Measurements from ENCODE around the gene RLIM. TPM values are rescaled to one million over a fixed set of nuclear protein-coding genes. Genes with fewer than 3 reads are reported as not detected.
"Not testable (repeated sequence)": the region's sequence is repeated elsewhere in the genome, so short reads cannot be mapped to it uniquely, and the experiment has no call there.

Gene RLIM
- 30.0 TPM for total RNA-seq
- long read RNA-seq, full-length matches to known transcripts = 24 of 26 reads
- long read RNA-seq, partial matches to known transcripts = 0 of 26 reads
- long read RNA-seq, other reads (novel, unspliced or antisense) = 2 of 26 reads

GRCh38 chrX:74614093-74614909 lies at the start of gene RLIM:
Gene RLIM (minus strand): TSS chrX:74614624. CDS start chrX:74595977, 18,647 bp downstream.
- Histone ChIP-seq H3K4me1 (no peaks in the 10 kb centered on the region), H3K36me3 (no peaks in the 10 kb centered on the region), H3K9me3 (no peaks in the 10 kb centered on the region), H3K27ac (peak within 1 kb of the TSS; percentile 99), H3K4me3 (peak within 1 kb of the TSS; percentile 67), H3K27me3 (no peaks in the 10 kb centered on the region)
- no peak for TF ChIP-seq CTCF (IDR thresholded peaks at IDR 0.05)
- peak; percentile 95 for DNase-seq
- intact Hi-C loops (cut with DNase I) = no loop called here
- peak; percentile 99 for ATAC-seq

GRCh38 chrX:74656079-74656745 lies 41.8 kb upstream of the RLIM start:
- DNase-seq (no peak), ATAC-seq (no peak)
- H3K4me3 ChIP-seq = no peak overlapping the region
- no peaks in the 10 kb centered on the region for H3K9me3 ChIP-seq
- intact Hi-C loops (cut with DNase I) = no loop called here
- no peak overlapping the region for H3K27ac ChIP-seq
- H3K27me3 ChIP-seq = no peaks in the 10 kb centered on the region
- TF ChIP-seq CTCF (IDR thresholded peaks at IDR 0.05) = no peak
- H3K4me1 ChIP-seq = no peaks in the 10 kb centered on the region
- no peaks in the 10 kb centered on the region for H3K36me3 ChIP-seq

GRCh38 chrX:74654953-74655352 lies 40.5 kb upstream of the RLIM start:
- DNase-seq; H3K4me3 ChIP-seq; H3K4me1 ChIP-seq; H3K27me3 ChIP-seq; ATAC-seq; H3K36me3 ChIP-seq; intact Hi-C loops (cut with DNase I); H3K27ac ChIP-seq; H3K9me3 ChIP-seq: not testable (repeated sequence)

GRCh38 chrX:74636749-74637314 lies 22.4 kb upstream of the RLIM start:
- Histone ChIP-seq H3K4me1 (no peaks in the 10 kb centered on the region), H3K36me3 (no peaks in the 10 kb centered on the region), H3K9me3 (no peaks in the 10 kb centered on the region), H3K4me3 (no peak overlapping the region), H3K27me3 (no peaks in the 10 kb centered on the region), H3K27ac (no peak overlapping the region)
- no peak for TF ChIP-seq CTCF (IDR thresholded peaks at IDR 0.05)
- ATAC-seq (no peak), DNase-seq (no peak)
- intact Hi-C loops (cut with DNase I) = no loop called here

GRCh38 chrX:74613370-74614092 lies 893 bp downstream of the RLIM start:
- peak; percentile 10 for ATAC-seq
- no peaks in the 10 kb centered on the region for H3K27me3 ChIP-seq
- H3K4me3 ChIP-seq = peak overlapping the region; percentile 67
- no peak for TF ChIP-seq CTCF (IDR thresholded peaks at IDR 0.05)
- H3K36me3 ChIP-seq = no peaks in the 10 kb centered on the region
- no peak for DNase-seq
- H3K27ac ChIP-seq = peak overlapping the region; percentile 99
- H3K4me1 ChIP-seq = no peaks in the 10 kb centered on the region
- intact Hi-C loops (cut with DNase I) = no loop called here
- H3K9me3 ChIP-seq = no peaks in the 10 kb centered on the region
